Measurements from ENCODE around the gene DOC2A. TPM values are rescaled to one million over a fixed set of nuclear protein-coding genes. Genes with fewer than 3 reads are reported as not detected.

DOC2A gene
- total and polyA plus RNA-seq, 2 donors (not counting 3 experiments of a cell fraction or from before 2014, with no cell fraction given): 0.60 to 0.63 TPM

- dilution Hi-C loops (cut with MboI; ENCODE audit: extremely low pct_ligation_motif_present, low sequenced_read_pairs): loop anchor here (10.0 kb wide), 1 partner anchor 195 kb away; the partner anchor contains the start of gene MAZ
- no peak for FAIRE-seq
- no TSS peak for BruUV-seq (replicated peaks)
Observed at GRCh38 chr16:29999605-30000004, 11.2 kb downstream of the DOC2A start.

More at GRCh38 chr16:29999605-30000004, 11.2 kb downstream of the DOC2A start:
- TF ChIP-seq POLR2A (IDR thresholded peaks at IDR 0.05; ENCODE audit: low read depth, low read length): no peak
- TF ChIP-seq MAX (IDR thresholded peaks at IDR 0.05; ENCODE audit: insufficient read depth, insufficient read length): no peak
- TF ChIP-seq FOS (IDR thresholded peaks at IDR 0.05; ENCODE audit: borderline replicate concordance, insufficient read depth, low read length): no peak
- TF ChIP-seq CTCF (IDR thresholded peaks at IDR 0.05; ENCODE audit: extremely low read depth in 1 of 2, insufficient read depth in 1 of 2, low read depth in 1 of 2, low read length in 2 of 2): no peak
- no peak for TF ChIP-seq GATA2 (IDR thresholded peaks at IDR 0.05; ENCODE audit: insufficient read depth, insufficient read length, low read depth, low read length)
- no peak for TF ChIP-seq EZH2 (IDR thresholded peaks at IDR 0.05; ENCODE audit: borderline replicate concordance, low read depth, low read length, severe bottlenecking)
- no peak for TF ChIP-seq MYC (IDR thresholded peaks at IDR 0.05; ENCODE audit: low read depth, low read length)
- no peak for TF ChIP-seq JUN (IDR thresholded peaks at IDR 0.05; ENCODE audit: borderline replicate concordance, insufficient read depth, insufficient read length, low read depth)
- no peak for TF ChIP-seq POLR2AphosphoS5 (IDR thresholded peaks at IDR 0.05; ENCODE audit: insufficient read depth, low read depth, low read length)
- ChIA-PET CTCF (no interaction called here), POLR2A (no interaction called here)
- Histone ChIP-seq H3K27me3 (ENCODE audit: control insufficient read depth in 2 of 2, insufficient read depth in 2 of 2, low read length in 2 of 2) (no peaks in the 10 kb centered on the region), H3K79me2 (ENCODE audit: control insufficient read depth, insufficient read depth, low read length) (peaks cover 7% of the 10 kb centered on the region), H3K27ac (ENCODE audit: insufficient read depth, low read depth, low read length) (no peak overlapping the region), H4K20me1 (replicated peaks; ENCODE audit: control insufficient read depth, extremely low read depth, insufficient read depth, low read length) (no peaks in the 10 kb centered on the region), H3K4me2 (ENCODE audit: insufficient read depth, low read length) (no peak overlapping the region), H3K9me1 (replicated peaks; ENCODE audit: control insufficient read depth, extremely low read depth, insufficient read depth, low read length) (no peaks in the 10 kb centered on the region), H3K4me3 (replicated peaks in 1 of 3; ENCODE audit: insufficient read depth in 1 of 3, low read depth in 1 of 3, low read length in 3 of 3) (no peak overlapping the region), H3K36me3 (ENCODE audit: control insufficient read depth in 2 of 2, extremely low read depth in 1 of 2, insufficient read depth in 2 of 2, low read length in 2 of 2) (peaks cover 0 to 7% of the 10 kb centered on the region in 2 experiments), H2AFZ (ENCODE audit: low read depth, low read length) (no peak overlapping the region), H3K4me1 (ENCODE audit: control insufficient read depth, extremely low read depth, insufficient read depth, low read length) (peaks cover 15% of the 10 kb centered on the region), H3K9me3 (replicated peaks; ENCODE audit: control insufficient read depth, insufficient read depth, low read length) (no peaks in the 10 kb centered on the region), H3K9ac (replicated peaks; ENCODE audit: extremely low read depth, insufficient read depth, low read length) (no peak overlapping the region)
- intact Hi-C loops (cut with micrococcal nuclease): no loop called here
- no peak for DNase-seq (ENCODE audit: low read depth, low spot score)

Data from endothelial cell of umbilical vein (primary cell).